GM12878 (cell line): ENCODE measurements around the gene OR6P1. TPM values are rescaled to one million over a fixed set of nuclear protein-coding genes. Genes with fewer than 3 reads are reported as not detected.

Source experiments
- ATAC-seq: fragments of 200-7000 bp; cut with Tn5 transposase; 3 replicates; pipeline ENCODE4 v1.9.1; 2020; ENCODE audit warnings: mild to moderate bottlenecking, moderate library complexity
- BruUV-seq: library from RNA; stranded (reverse); fragments of 400-500 nt; replicated peaks from 2 replicates; lab custom pipeline; 2021; lab: Mats Ljungman, UMichigan
- CTCF ChIA-PET: fragments of 300-600 bp; sonication (Branson Sonifier 250); formaldehyde crosslinking; extraction: SDS; loops from one replicate; lab custom pipeline; 2021; ENCODE audit warnings: inconsistent platforms; lab: Yijun Ruan, JAX
- POLR2A ChIA-PET: fragments of 350-600 bp; formaldehyde crosslinking; extraction: SDS; loops from one replicate; lab custom pipeline; 2021; ENCODE audit warnings: inconsistent platforms; lab: Charles Lee
- RAD21 ChIA-PET: fragments of 300-600 bp; sonication (Branson Sonifier 250); formaldehyde crosslinking; loops from one replicate; lab custom pipeline; 2023; ENCODE audit warnings: antibody characterized with exemption; ENCODE audit not compliant: unreplicated experiment; lab: Charles Lee
- SMC1A ChIA-PET: fragments of 300-600 bp; sonication (Branson Sonifier 250); formaldehyde crosslinking; loops from one replicate; lab custom pipeline; 2023; ENCODE audit not compliant: unreplicated experiment, uncharacterized antibody; lab: Charles Lee
- DNase-seq: peaks from one replicate; pipeline ENCODE4 v3.0.0-alpha.2; 2011; ENCODE audit warnings: low read depth, low spot score
- FAIRE-seq: peaks from 3 replicates; lab custom pipeline; 2011; peaks lifted over from hg19 to GRCh38; lab: Jason Lieb, UNC
- H2AFZ ChIP-seq: 2 replicates; pipeline ENCODE4 v1.6.0; 2011; ENCODE audit warnings: low read depth, low read length, control low read depth; ENCODE audit not compliant: control insufficient read depth
- H3K27ac ChIP-seq: 2 replicates; pipeline ENCODE4 v1.5.1; 2011; ENCODE audit warnings: control low read depth; ENCODE audit not compliant: control insufficient read depth, insufficient read depth
- H3K27me3 ChIP-seq, 2 experiments: replicated peaks in 1 of 2; 2 replicates each; pipeline versions ENCODE4 v1.6.0 to v1.6.1; 2011; ENCODE audit warnings: low read length in 1 of 2; ENCODE audit not compliant: control insufficient read depth in 2 of 2, insufficient read depth in 2 of 2
- H3K36me3 ChIP-seq, 2 experiments: 2 replicates each; pipeline ENCODE4 v1.5.1; 2011; ENCODE audit warnings: low read length in 1 of 2; ENCODE audit not compliant: control insufficient read depth in 2 of 2, insufficient read depth in 2 of 2
- H3K4me1 ChIP-seq: 2 replicates; pipeline ENCODE4 v1.6.1; 2011; ENCODE audit warnings: mild to moderate bottlenecking, low read length, moderate library complexity, mixed read lengths; ENCODE audit not compliant: control insufficient read depth, insufficient read depth
- H3K4me2 ChIP-seq: 2 replicates; pipeline ENCODE4 v1.6.0; 2011; ENCODE audit warnings: control low read depth; ENCODE audit not compliant: control insufficient read depth, insufficient read depth
- H3K4me3 ChIP-seq: fragments of 200-600 bp; sonication (generic); 2 replicates; pipeline ENCODE4 v1.5.1; 2016
- H3K79me2 ChIP-seq: 2 replicates; pipeline ENCODE4 v1.6.0; 2011; ENCODE audit warnings: low read length; ENCODE audit not compliant: control insufficient read depth, insufficient read depth
- H3K9ac ChIP-seq: 2 replicates; pipeline ENCODE4 v1.8.0; 2011; ENCODE audit warnings: low read length, control low read depth, mixed read lengths; ENCODE audit not compliant: control insufficient read depth, insufficient read depth
- H3K9me3 ChIP-seq: replicated peaks from 3 replicates; pipeline ENCODE4 v1.5.1; 2011; ENCODE audit warnings: mild to moderate bottlenecking, low read length; ENCODE audit not compliant: control insufficient read depth, insufficient read depth
- H4K20me1 ChIP-seq: 2 replicates; pipeline ENCODE4 v1.6.0; 2011; ENCODE audit not compliant: control insufficient read depth, insufficient read depth
- CHD4 ChIP-seq: fragments of 200-600 bp; sonication (generic); IDR thresholded peaks from 2 replicates; pipeline ENCODE4 v1.6.1; 2016; ENCODE audit warnings: mild to moderate bottlenecking
- HCFC1 ChIP-seq: fragments of 150-350 bp; IDR thresholded peaks from 2 replicates; pipeline ENCODE4 v1.6.1; 2014; ENCODE audit warnings: low read length
- KLF5 ChIP-seq: fragments of 450-650 bp; IDR thresholded peaks from 2 replicates; pipeline ENCODE4 v1.6.1; 2014; ENCODE audit warnings: mild to moderate bottlenecking; ENCODE audit not compliant: partially characterized antibody
- MXI1 ChIP-seq: fragments of 150-350 bp; IDR thresholded peaks from 2 replicates; pipeline ENCODE4 v1.6.1; 2011; ENCODE audit warnings: low read depth, mild to moderate bottlenecking, inconsistent platforms, low read length, improper control_type of control experiment
- NR2F1 ChIP-seq: fragments of 450-650 bp; conservative IDR thresholded peaks from 2 replicates; pipeline ENCODE4 v1.6.1; 2017; ENCODE audit warnings: mild to moderate bottlenecking
- TCF12 ChIP-seq: IDR thresholded peaks from 2 replicates; pipeline ENCODE4 v1.6.1; 2011; ENCODE audit warnings: low read depth, mild to moderate bottlenecking, low read length
- WGBS: methylation state at CpG from one replicate; pipeline ENCODE4 v1.1.6; 2016; ENCODE audit warnings: low lambda C conversion rate; ENCODE audit not compliant: insufficient replicate concordance, insufficient coverage; ENCODE audit errors: missing lambda C conversion rate; 5-methylcytosine and 5-hydroxymethylcytosine counted together
- in situ Hi-C: fragments of 300-500 bp; cut with MboI; formaldehyde crosslinking; loops from 9 replicates; pipeline ENCODE4 v1.14.3; 2018; ENCODE audit warnings: mixed read lengths
- intact Hi-C: fragments of 100-400 bp; cut with micrococcal nuclease; formaldehyde crosslinking; loops from one replicate; pipeline ENCODE4 v1.14.2; 2022; ENCODE audit not compliant: unreplicated experiment
- polyA plus RNA-seq, 11 experiments: library from polyadenylated mRNA; depleted of rRNA in 4 of 11; unstranded in 6 of 11; stranded (reverse) in 5 of 11; fragments of >200 nt; fragmentation: Nextera tagmentation in 4 of 11; fragmentation: Illumina TruSeq in 1 of 11; extraction: Ambion mirVana in 4 of 11; extraction: Trizol in 1 of 11; gene quantifications; 1 replicate in 1 of 11; 2 replicates in 10 of 11; pipeline versions ENCODE4 v1.2.1 to v1.2.3, GENCODE V29; 2011 to 2016; ENCODE audit warnings: inconsistent platforms in 2 of 11, missing spikeins in 2 of 11, low read depth in 1 of 11
- total RNA-seq, 4 experiments: library from RNA; depleted of rRNA in 3 of 4; stranded (reverse); fragments of >200 nt in 3 of 4; fragmentation: Illumina TruSeq in 1 of 4; extraction: Trizol in 1 of 4; gene quantifications; 2 replicates each; pipeline versions ENCODE4 v1.2.1 to v1.2.3, GENCODE V29; 2013 to 2021
- TF ChIP-seq, protein P1 (sequence below): IDR thresholded peaks from 2 replicates; pipeline ENCODE4 v1.6.1; 2012; ENCODE audit warnings: low read depth, low read length, improper control_type of control experiment
- TF ChIP-seq, protein P2 (sequence below): fragments of 450-650 bp; IDR thresholded peaks from 2 replicates; pipeline ENCODE4 v1.6.1; 2017; ENCODE audit warnings: antibody characterized with exemption, mild to moderate bottlenecking, moderate library complexity

The OR6P1 gene
- total and polyA plus RNA-seq, 10 of the 15 experiments (the other 5 are each of a cell fraction or from before 2014, with no cell fraction given) = not detected

DNA sequence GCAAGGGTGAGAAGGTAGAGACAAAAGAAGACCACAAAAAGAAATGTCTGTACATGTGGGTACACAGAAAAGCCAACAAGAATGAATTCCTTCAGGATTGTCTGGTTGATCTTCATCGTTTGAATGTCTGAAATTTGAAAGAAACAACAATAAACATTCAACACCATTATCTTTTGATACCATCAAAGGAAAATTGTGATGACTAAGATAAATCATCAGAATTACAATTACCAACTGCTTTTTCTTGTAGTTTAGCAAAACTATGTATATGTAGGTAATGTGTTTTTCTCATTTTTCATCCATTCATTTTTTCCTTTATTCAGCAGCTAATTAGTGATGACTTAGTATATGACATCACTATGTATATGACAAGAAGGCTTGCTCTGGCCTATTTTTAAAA lies 9.4 kb upstream of the OR6P1 start, which contains the start of gene OR10X1:
OR10X1 (minus strand) TSS at position 167 of the 400 bp plus-strand sequence; CDS start at position 167, 0 bp downstream.
- Histone ChIP-seq H4K20me1 (no peaks in the 10 kb centered on the region), H3K27ac (no peak within 1 kb of the TSS), H3K36me3 (no peaks in the 10 kb centered on the region), H3K4me2 (no peak within 1 kb of the TSS), H3K4me3 (no peak within 1 kb of the TSS), H3K9me3 (no peaks in the 10 kb centered on the region), H3K79me2 (no peaks in the 10 kb centered on the region), H2AFZ (no peak within 1 kb of the TSS), H3K27me3 (no peaks in the 10 kb centered on the region), H3K9ac (no peak within 1 kb of the TSS), H3K4me1 (no peaks in the 10 kb centered on the region)
- intact Hi-C loops (no loop called here), in situ Hi-C loops (no loop called here)
- ChIA-PET CTCF (no interaction called here), SMC1A (interaction anchor here (1.5 kb wide), 1 partner anchor 8 kb away, joined by 4 read pairs; no protein-coding TSS in a partner anchor), RAD21 (no interaction called here), POLR2A (no interaction called here)
- 0% methylated on average over 1 of the region's 1 CpG for WGBS
- DNase-seq = no peak
- TF ChIP-seq CHD4 (no peak), MXI1 (no peak), HCFC1 (no peak), TCF12 (no peak), NR2F1 (no peak), KLF5 (no peak)
- TF ChIP-seq, protein P1, sequence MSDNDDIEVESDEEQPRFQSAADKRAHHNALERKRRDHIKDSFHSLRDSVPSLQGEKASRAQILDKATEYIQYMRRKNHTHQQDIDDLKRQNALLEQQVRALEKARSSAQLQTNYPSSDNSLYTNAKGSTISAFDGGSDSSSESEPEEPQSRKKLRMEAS = no peak
- TF ChIP-seq, protein P2, sequence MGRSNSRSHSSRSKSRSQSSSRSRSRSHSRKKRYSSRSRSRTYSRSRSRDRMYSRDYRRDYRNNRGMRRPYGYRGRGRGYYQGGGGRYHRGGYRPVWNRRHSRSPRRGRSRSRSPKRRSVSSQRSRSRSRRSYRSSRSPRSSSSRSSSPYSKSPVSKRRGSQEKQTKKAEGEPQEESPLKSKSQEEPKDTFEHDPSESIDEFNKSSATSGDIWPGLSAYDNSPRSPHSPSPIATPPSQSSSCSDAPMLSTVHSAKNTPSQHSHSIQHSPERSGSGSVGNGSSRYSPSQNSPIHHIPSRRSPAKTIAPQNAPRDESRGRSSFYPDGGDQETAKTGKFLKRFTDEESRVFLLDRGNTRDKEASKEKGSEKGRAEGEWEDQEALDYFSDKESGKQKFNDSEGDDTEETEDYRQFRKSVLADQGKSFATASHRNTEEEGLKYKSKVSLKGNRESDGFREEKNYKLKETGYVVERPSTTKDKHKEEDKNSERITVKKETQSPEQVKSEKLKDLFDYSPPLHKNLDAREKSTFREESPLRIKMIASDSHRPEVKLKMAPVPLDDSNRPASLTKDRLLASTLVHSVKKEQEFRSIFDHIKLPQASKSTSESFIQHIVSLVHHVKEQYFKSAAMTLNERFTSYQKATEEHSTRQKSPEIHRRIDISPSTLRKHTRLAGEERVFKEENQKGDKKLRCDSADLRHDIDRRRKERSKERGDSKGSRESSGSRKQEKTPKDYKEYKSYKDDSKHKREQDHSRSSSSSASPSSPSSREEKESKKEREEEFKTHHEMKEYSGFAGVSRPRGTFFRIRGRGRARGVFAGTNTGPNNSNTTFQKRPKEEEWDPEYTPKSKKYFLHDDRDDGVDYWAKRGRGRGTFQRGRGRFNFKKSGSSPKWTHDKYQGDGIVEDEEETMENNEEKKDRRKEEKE = no peak
- no TSS peak for BruUV-seq
- no peak for ATAC-seq
- FAIRE-seq = no peak
